ENCODE data around the gene IL17RC. TPM values are rescaled to one million over a fixed set of nuclear protein-coding genes. Genes with fewer than 3 reads are reported as not detected.
"Not testable (repeated sequence)": the region's sequence is repeated elsewhere in the genome, so short reads cannot be mapped to it uniquely, and the experiment has no call there.

The IL17RC gene
- total RNA-seq, 1 experiment from 2014 or later: 24.4 TPM

DNA sequence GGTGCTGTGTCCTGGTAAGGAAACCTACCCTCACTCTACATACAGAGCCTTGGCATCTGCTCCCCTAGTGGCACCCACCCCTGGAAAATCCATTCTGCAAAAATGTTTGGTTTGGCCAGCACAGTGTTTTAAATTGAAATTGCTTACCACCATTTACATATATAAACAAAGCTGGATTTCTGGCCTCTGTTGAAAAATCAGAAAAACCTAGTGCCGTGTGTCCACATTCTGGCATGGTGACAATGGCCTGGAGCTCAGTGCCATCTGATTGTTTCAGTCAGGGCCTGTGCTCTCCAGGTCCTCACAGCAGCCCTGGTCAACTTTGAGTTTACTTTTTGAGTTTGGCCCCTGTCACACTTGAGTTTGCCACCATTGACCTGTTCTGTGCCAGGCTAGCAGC, 2.9 kb upstream of the IL17RC start:
- no peak for DNase-seq (ENCODE audit: extremely low read depth, low read depth)

- no peak for DNase-seq (ENCODE audit: extremely low read depth, low read depth)
These were observed 2.2 kb upstream of the IL17RC start for GRCh38 chr3:9914559-9915253.

DNA sequence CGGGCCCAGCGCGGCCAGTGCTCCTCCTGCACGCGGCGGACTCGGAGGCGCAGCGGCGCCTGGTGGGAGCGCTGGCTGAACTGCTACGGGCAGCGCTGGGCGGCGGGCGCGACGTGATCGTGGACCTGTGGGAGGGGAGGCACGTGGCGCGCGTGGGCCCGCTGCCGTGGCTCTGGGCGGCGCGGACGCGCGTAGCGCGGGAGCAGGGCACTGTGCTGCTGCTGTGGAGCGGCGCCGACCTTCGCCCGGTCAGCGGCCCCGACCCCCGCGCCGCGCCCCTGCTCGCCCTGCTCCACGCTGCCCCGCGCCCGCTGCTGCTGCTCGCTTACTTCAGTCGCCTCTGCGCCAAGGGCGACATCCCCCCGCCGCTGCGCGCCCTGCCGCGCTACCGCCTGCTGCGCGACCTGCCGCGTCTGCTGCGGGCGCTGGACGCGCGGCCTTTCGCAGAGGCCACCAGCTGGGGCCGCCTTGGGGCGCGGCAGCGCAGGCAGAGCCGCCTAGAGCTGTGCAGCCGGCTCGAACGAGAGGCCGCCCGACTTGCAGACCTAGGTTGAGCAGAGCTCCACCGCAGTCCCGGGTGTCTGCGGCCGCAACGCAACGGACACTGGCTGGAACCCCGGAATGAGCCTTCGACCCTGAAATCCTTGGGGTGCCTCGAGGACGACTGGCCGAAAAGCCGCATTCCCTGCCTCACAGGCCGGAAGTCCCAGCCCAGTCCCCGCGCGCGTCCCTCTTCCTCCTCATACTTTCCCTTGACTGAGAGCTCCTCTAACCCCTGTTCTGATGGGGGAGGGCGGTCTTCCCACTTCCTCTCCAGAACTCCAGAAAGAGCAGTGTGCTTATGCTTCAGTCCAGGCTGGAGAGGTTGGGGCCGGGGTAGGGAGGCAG, 1.4 kb upstream of the IL17RC start:
- DNase-seq (ENCODE audit: extremely low read depth, low read depth): no peak

DNA sequence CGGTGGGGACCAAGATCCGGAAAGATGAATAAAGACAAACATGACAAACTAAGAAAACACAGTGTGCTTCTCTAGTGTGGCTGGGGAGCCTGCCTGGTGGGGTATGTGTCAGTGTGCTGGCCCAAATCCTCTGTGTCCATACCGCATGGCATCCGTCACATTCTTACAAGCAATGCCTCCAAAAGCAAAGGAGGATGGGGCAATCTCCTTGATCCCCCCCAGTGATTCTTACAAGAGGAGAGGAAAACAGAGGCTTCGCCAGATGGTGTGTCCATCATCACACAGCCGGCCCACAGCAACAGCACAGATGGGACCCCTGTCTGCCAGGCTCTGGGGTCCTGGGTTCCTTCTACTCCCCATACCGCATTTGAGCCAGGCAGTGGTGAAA, 558 bp upstream of the IL17RC start:
- no peak for DNase-seq (ENCODE audit: extremely low read depth, low read depth)

GRCh38 chr3:9917820-9918219, 922 bp downstream of the IL17RC start:
- no peak for DNase-seq (ENCODE audit: extremely low read depth, low read depth)

DNA sequence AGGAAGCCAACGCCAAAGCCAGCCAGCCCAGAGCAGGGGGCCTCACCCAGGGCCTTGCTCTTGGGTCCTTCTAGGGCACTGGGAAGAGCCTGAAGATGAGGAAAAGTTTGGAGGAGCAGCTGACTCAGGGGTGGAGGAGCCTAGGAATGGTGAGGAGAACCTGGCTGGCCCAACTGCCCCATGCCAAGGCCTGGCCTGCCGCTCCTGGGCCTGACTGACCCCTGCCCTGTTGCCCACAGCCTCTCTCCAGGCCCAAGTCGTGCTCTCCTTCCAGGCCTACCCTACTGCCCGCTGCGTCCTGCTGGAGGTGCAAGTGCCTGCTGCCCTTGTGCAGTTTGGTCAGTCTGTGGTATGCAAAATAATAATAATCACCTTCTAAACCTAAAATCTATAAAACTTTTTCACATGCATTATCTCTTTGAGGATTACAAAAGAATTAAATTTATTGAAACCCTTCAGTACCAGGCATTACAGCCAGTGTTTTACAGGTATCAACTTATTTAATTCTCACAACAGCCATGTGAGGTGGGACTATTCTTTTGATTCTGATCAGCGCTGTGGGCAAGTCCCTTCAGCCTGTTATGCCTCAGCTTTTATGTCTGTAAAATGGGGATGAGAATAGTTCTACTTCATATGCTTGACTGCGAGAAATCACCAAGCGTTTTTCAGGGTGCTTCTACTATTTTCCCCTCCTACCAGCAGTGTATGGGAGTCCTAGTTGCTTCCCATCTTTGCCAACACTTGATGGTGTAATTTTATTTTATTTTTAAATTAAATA, 1.6 kb downstream of the IL17RC start:
- no peak for DNase-seq (ENCODE audit: extremely low read depth, low read depth)

- no peak for DNase-seq (ENCODE audit: extremely low read depth, low read depth)
These were observed 11.3 kb downstream of the IL17RC start for GRCh38 chr3:9928158-9928557.

GRCh38 chr3:9930804-9931418, 14.0 kb downstream of the IL17RC start:
- DNase-seq (ENCODE audit: extremely low read depth, low read depth): no peak

DNA sequence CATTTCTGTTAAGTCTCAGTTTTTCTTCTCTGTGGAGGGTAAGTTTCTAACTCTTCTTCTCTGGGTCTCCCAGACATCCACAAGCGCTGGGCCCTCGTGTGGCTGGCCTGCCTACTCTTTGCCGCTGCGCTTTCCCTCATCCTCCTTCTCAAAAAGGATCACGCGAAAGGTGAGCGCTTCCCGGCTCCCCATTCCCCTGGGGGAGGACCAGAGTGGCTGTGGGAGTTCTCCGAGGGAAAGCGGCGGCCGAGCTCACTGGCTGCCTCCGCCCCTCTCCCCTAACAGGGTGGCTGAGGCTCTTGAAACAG, 15.6 kb downstream of the IL17RC start:
- no peak for DNase-seq (ENCODE audit: extremely low read depth, low read depth)

DNA sequence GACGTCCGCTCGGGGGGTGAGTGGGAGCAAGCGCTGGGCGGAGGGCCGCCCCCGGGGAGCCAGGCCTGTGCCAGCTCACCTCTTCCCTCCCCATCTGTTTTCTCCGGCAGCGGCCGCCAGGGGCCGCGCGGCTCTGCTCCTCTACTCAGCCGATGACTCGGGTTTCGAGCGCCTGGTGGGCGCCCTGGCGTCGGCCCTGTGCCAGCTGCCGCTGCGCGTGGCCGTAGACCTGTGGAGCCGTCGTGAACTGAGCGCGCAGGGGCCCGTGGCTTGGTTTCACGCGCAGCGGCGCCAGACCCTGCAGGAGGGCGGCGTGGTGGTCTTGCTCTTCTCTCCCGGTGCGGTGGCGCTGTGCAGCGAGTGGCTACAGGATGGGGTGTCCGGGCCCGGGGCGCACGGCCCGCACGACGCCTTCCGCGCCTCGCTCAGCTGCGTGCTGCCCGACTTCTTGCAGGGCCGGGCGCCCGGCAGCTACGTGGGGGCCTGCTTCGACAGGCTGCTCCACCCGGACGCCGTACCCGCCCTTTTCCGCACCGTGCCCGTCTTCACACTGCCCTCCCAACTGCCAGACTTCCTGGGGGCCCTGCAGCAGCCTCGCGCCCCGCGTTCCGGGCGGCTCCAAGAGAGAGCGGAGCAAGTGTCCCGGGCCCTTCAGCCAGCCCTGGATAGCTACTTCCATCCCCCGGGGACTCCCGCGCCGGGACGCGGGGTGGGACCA, 16.1 kb downstream of the IL17RC start:
- DNase-seq (ENCODE audit: extremely low read depth, low read depth): no peak

GRCh38 chr3:9933561-9934234, 16.8 kb downstream of the IL17RC start, which contains the start of gene CRELD1:
Gene CRELD1, plus strand, starts transcription at chr3:9933834. Its CDS starts 605 bp downstream, at chr3:9934439.
- peak; percentile 82 for DNase-seq (ENCODE audit: extremely low read depth, low read depth)

- DNase-seq (ENCODE audit: extremely low read depth, low read depth): no peak
These were observed 17.3 kb downstream of the IL17RC start for GRCh38 chr3:9934235-9934621.

GRCh38 chr3:9934993-9935392, 18.1 kb downstream of the IL17RC start:
- DNase-seq (ENCODE audit: extremely low read depth, low read depth): no peak

DNA sequence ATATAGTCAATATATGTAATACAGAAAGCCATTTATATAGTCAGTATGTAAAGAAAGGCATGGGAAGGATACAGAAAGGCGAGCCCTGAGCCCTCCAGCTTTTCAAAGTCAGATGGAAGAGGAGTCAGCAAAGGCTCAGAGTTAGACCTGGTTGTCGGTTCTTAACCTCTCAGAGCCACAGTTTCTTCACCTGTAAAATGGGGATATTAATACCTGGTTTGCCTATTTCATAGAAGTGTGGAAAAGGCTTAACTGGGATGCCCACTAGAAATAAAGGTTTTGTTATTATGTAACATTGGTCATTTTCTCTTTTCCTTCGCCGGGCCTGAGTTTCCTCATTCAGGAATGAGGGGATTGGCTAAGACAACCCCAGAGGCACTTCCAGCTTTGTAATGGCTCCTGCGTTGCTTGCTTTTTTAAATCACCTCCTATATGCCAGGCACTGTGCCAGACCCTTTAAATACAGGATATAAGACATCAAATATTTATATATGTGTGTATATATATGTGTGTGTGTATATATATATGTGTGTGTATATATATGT, 19.1 kb downstream of the IL17RC start:
- no peak for DNase-seq (ENCODE audit: extremely low read depth, low read depth)

- DNase-seq (ENCODE audit: extremely low read depth, low read depth): no peak
These were observed 20.8 kb downstream of the IL17RC start for GRCh38 chr3:9937486-9938238.

- no peak for DNase-seq (ENCODE audit: extremely low read depth, low read depth)
These were observed 22.1 kb downstream of the IL17RC start for GRCh38 chr3:9938966-9939365.

GRCh38 chr3:9939906-9940305, 23.0 kb downstream of the IL17RC start:
- DNase-seq (ENCODE audit: extremely low read depth, low read depth): not testable (repeated sequence)

DNA sequence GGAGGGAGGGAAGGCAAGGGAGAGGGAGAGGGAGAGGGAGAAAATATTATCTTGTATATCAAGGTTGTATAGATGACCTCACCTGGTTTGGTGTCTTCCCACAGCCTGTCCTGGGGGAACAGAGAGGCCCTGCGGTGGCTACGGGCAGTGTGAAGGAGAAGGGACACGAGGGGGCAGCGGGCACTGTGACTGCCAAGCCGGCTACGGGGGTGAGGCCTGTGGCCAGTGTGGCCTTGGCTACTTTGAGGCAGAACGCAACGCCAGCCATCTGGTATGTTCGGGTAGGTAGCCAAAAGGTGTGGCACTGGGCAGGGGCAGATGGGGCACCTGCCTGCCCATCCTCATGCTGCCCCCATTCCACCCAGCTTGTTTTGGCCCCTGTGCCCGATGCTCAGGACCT, 23.8 kb downstream of the IL17RC start:
- DNase-seq (ENCODE audit: extremely low read depth, low read depth): no peak

DNA sequence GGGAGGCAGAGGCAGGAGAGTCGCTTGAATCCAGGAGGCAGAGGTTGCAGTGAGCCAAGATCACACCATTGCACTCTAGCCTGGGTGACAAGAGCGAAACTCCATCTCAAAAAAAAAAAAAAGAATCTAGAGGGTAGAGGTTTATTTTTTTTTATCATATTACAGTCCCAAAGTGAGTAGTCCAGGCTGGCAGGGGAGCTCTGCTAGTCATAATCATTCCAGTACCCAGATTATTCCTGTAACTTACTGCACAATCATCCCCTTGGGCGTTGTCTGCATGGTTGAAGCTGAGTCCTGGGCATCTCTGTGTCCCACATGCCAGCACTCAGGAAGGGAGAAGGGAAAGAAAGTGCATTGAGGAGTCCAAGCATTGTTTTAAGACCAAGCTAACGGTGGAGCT, 25.3 kb downstream of the IL17RC start:
- DNase-seq (ENCODE audit: extremely low read depth, low read depth): no peak

Measured in NCI-H460 (cell line).